GM04503 (cell line): Measurements from ENCODE around the gene VEGFA.

Experiments
- DNase-seq: peaks from one replicate; pipeline ENCODE4 v3.0.0-alpha.2; 2012; ENCODE audit warnings: low read depth

VEGFA gene

GRCh38 chr6:43759136-43759906, 10.7 kb upstream of the VEGFA start:
- DNase-seq: no peak

GRCh38 chr6:43759907-43760206, 10.2 kb upstream of the VEGFA start:
- DNase-seq: no peak

- no peak for DNase-seq
Observed at GRCh38 chr6:43760210-43761168, 9.5 kb upstream of the VEGFA start.

- DNase-seq: no peak
Observed at GRCh38 chr6:43761666-43762409, 8.2 kb upstream of the VEGFA start.

GRCh38 chr6:43762410-43762768, 7.6 kb upstream of the VEGFA start:
- DNase-seq: no peak

GRCh38 chr6:43762966-43763695, 6.9 kb upstream of the VEGFA start:
- no peak for DNase-seq

- DNase-seq: no peak
Observed at GRCh38 chr6:43763812-43764522, 6.0 kb upstream of the VEGFA start.

GRCh38 chr6:43764772-43765171, 5.2 kb upstream of the VEGFA start:
- DNase-seq: no peak

- DNase-seq: no peak
Observed at GRCh38 chr6:43765776-43766499, 4.1 kb upstream of the VEGFA start.

- no peak for DNase-seq
Observed at GRCh38 chr6:43766500-43766853, 3.5 kb upstream of the VEGFA start.

GRCh38 chr6:43766964-43767461, 3.0 kb upstream of the VEGFA start:
- no peak for DNase-seq

GRCh38 chr6:43767553-43768505, 2.2 kb upstream of the VEGFA start:
- no peak for DNase-seq

GRCh38 chr6:43768506-43768860, 1.5 kb upstream of the VEGFA start:
- no peak for DNase-seq

- DNase-seq: peak; percentile 57
Observed at GRCh38 chr6:43768983-43769525, 957 bp upstream of the VEGFA start.

GRCh38 chr6:43770372-43771209, 580 bp downstream of the VEGFA start:
- DNase-seq: no peak

GRCh38 chr6:43771210-43771857, 1.3 kb downstream of the VEGFA start:
- no peak for DNase-seq

- DNase-seq: no peak
Observed at GRCh38 chr6:43771858-43772680, 2.1 kb downstream of the VEGFA start.
